Body of pancreas (tissue), 4 donors: ENCODE measurements around the gene ALDH1A3.

Experiments used
- CTCF ChIP-seq, 7 experiments: fragments of 450-650 bp in 4 of 7; fragments of 200-600 bp in 3 of 7; sonication (generic) in 3 of 7; IDR thresholded peaks; one replicate each; pipeline ENCODE4 v1.5.1; 2016 to 2019; ENCODE audit warnings: antibody characterized with exemption in 7 of 7
- POLR2A ChIP-seq, 3 donors: fragments of 450-650 bp; IDR thresholded peaks; one replicate each; pipeline ENCODE4 v1.6.1; 2016; ENCODE audit warnings: antibody characterized with exemption in 3 of 3, mild to moderate bottlenecking in 2 of 3

GRCh38 chr15:100929641-100930042 is 50.0 kb downstream of the ALDH1A3 start:
- TF ChIP-seq CTCF (IDR thresholded peaks at IDR 0.05) (no peak), POLR2A (IDR thresholded peaks at IDR 0.05) (no peak)
